ENCODE results near the gene VWA5B2. TPM values are rescaled to one million over a fixed set of nuclear protein-coding genes. Genes with fewer than 3 reads are reported as not detected.

The VWA5B2 gene
- total RNA-seq, 1 experiment from 2014 or later = 1.4 TPM

- Histone ChIP-seq H3K9me2 (replicated peaks; ENCODE audit: low read length) (no peaks in the 10 kb centered on the region), H3K9me3 (ENCODE audit: low read length) (no peaks in the 10 kb centered on the region), H3K4me1 (ENCODE audit: insufficient read depth, low read length) (peaks cover 19% of the 10 kb centered on the region), H3K36me3 (ENCODE audit: low read depth, low read length) (no peaks in the 10 kb centered on the region), H3K79me2 (ENCODE audit: low read length) (no peaks in the 10 kb centered on the region), H3K9ac (ENCODE audit: low read length) (no peak overlapping the region), H3F3A (ENCODE audit: low read length, unreplicated experiment) (no peaks in the 10 kb centered on the region), H4K20me1 (ENCODE audit: low read length) (peaks cover 12% of the 10 kb centered on the region; the same call in 1 of the 2 replicates), H2AFZ (ENCODE audit: low read length) (peak overlapping the region; percentile 78; the same call in 1 of the 2 replicates), H3K27ac (ENCODE audit: low read length) (no peak overlapping the region), H3K27me3 (ENCODE audit: low read length) (no peaks in the 10 kb centered on the region), H3K4me3 (ENCODE audit: low read length) (peak overlapping the region; percentile 76), H3K4me2 (ENCODE audit: low read length) (peak overlapping the region; percentile 97)
- TSS peak; percentile 29 for BruUV-seq (replicated peaks)
- no peak for TF ChIP-seq EZH2phosphoT487 (IDR thresholded peaks at IDR 0.05; ENCODE audit: borderline replicate concordance, low read length)
- no peak for TF ChIP-seq CTCF (conservative IDR thresholded peaks at IDR 0.05; ENCODE audit: low read depth, low read length)
- no peak for TF ChIP-seq EZH2 (IDR thresholded peaks at IDR 0.05; ENCODE audit: low read length, unreplicated experiment)
- ChIA-PET POLR2A (ENCODE audit: unreplicated experiment) (no interaction called here), CTCF (no interaction called here)
- DNase-seq (peak; percentile 34), ATAC-seq (peak; percentile 22)
- intact Hi-C loops (cut with micrococcal nuclease) = no loop called here
Measured at GRCh38 chr3:184259878-184260723, 30.7 kb downstream of the VWA5B2 start.

- H3K4me2 ChIP-seq (ENCODE audit: low read length) = peak overlapping the region; percentile 97
- DNase-seq = no peak
- H3K27ac ChIP-seq (ENCODE audit: low read length) = no peak overlapping the region
- peaks cover 12% of the 10 kb centered on the region; the same call in 1 of the 2 replicates for H4K20me1 ChIP-seq (ENCODE audit: low read length)
- H3K79me2 ChIP-seq (ENCODE audit: low read length) = no peaks in the 10 kb centered on the region
- ChIA-PET CTCF (interaction anchor here (0.7 kb wide), 1 partner anchor 365 kb away, joined by 3 read pairs; no protein-coding TSS in a partner anchor), POLR2A (ENCODE audit: unreplicated experiment) (no interaction called here)
- no TSS peak for BruUV-seq (replicated peaks)
- peak overlapping the region; percentile 78 for H2AFZ ChIP-seq (ENCODE audit: low read length)
- H3K36me3 ChIP-seq (ENCODE audit: low read depth, low read length) = no peaks in the 10 kb centered on the region
- no peaks in the 10 kb centered on the region for H3K27me3 ChIP-seq (ENCODE audit: low read length)
- peak overlapping the region; percentile 76 for H3K4me3 ChIP-seq (ENCODE audit: low read length)
- TF ChIP-seq EZH2phosphoT487 (IDR thresholded peaks at IDR 0.05; ENCODE audit: borderline replicate concordance, low read length) (no peak), CTCF (conservative IDR thresholded peaks at IDR 0.05; ENCODE audit: low read depth, low read length) (no peak), EZH2 (IDR thresholded peaks at IDR 0.05; ENCODE audit: low read length, unreplicated experiment) (no peak)
- intact Hi-C loops (cut with micrococcal nuclease) = no loop called here
- ATAC-seq = peak; percentile 8
- no peaks in the 10 kb centered on the region for H3K9me3 ChIP-seq (ENCODE audit: low read length)
- no peaks in the 10 kb centered on the region for H3F3A ChIP-seq (ENCODE audit: low read length, unreplicated experiment)
- H3K9me2 ChIP-seq (replicated peaks; ENCODE audit: low read length) = no peaks in the 10 kb centered on the region
- peaks cover 13% of the 10 kb centered on the region for H3K4me1 ChIP-seq (ENCODE audit: insufficient read depth, low read length)
- no peak overlapping the region for H3K9ac ChIP-seq (ENCODE audit: low read length)
Measured at GRCh38 chr3:184260724-184261269, 31.4 kb downstream of the VWA5B2 start.

Measured in PC-3 (cell line).